HS-5 (cell line): ENCODE measurements around the gene ARHGAP45.

ENCODE experiments used
- DNase-seq: peaks from one replicate; pipeline ENCODE4 v3.0.0-alpha.2; 2012; ENCODE audit warnings: low read depth

ARHGAP45 gene

GRCh38 chr19:1039646-1040475 is 27.1 kb upstream of the ARHGAP45 start, which contains the start of gene ABCA7:
Gene ABCA7 (plus strand): TSS chr19:1040107. CDS start chr19:1041362, 1,255 bp downstream.
- DNase-seq: peak; percentile 82

DNA sequence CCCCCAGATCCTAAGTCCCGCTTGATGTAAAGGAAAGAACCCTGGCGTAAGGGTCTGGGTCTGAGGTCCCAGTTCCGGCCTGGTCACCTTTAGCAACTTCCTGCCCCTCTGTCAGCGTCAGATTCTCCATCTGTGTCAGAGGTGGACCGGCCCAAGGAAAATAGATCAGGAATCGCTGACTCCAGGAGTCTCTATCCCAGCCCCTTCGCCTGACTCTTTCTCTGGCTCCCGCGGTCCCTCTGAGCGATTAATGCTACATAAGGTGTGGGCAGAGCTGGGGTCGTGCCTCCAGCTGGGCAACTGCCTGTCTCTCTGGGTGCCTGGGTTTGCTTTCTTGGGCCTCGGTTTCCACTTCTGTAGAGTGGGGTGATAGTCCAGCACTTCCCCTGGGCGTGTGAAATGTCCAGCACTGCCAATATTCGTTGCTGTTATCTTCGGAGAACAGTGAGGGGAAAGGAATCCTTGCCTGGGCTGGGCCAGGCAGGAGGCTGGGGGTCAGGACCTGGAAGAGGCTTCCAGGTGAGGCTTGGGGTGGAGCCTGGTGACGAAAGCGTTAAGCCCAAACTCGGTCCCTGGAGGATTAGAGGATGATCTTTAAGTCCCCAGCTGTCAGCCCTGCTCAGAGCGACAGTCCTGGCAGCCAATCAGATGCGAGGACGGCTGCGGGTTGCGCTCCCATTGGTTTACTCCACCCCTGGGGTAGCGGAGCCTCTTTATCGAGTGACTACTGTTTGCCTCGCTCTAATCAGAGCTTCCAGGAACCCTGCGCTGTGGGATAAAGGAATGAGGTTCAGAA is 26.3 kb upstream of the ARHGAP45 start:
- DNase-seq: peak; percentile 82

GRCh38 chr19:1041272-1041834 is 25.6 kb upstream of the ARHGAP45 start:
- no peak for DNase-seq

- DNase-seq: no peak
Measured at GRCh38 chr19:1041835-1042685, 24.9 kb upstream of the ARHGAP45 start.

GRCh38 chr19:1042689-1043511 is 24.1 kb upstream of the ARHGAP45 start:
- no peak for DNase-seq

GRCh38 chr19:1045247-1045603 is 21.7 kb upstream of the ARHGAP45 start:
- no peak for DNase-seq

- DNase-seq: no peak
Measured at GRCh38 chr19:1046117-1046626, 20.8 kb upstream of the ARHGAP45 start.

DNA sequence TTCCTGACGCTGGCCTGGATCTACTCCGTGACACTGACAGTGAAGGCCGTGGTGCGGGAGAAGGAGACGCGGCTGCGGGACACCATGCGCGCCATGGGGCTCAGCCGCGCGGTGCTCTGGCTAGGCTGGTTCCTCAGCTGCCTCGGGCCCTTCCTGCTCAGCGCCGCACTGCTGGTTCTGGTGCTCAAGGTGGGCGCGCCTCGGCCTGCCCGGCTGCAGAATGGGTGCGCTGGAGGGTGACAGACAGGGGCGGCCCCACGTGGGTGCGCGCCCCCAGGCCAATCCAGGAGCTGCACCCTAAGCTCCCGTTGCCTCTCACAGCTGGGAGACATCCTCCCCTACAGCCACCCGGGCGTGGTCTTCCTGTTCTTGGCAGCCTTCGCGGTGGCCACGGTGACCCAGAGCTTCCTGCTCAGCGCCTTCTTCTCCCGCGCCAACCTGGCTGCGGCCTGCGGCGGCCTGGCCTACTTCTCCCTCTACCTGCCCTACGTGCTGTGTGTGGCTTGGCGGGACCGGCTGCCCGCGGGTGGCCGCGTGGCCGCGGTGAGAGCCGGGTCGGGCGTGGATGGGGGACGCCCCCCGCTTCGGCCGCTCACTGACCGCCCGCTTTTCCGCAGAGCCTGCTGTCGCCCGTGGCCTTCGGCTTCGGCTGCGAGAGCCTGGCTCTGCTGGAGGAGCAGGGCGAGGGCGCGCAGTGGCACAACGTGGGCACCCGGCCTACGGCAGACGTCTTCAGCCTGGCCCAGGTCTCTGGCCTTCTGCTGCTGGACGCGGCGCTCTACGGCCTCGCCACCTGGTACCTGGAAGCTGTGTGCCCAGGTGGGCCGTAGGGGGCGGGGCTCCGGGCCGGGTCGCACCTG is 19.9 kb upstream of the ARHGAP45 start:
- DNase-seq: no peak

DNA sequence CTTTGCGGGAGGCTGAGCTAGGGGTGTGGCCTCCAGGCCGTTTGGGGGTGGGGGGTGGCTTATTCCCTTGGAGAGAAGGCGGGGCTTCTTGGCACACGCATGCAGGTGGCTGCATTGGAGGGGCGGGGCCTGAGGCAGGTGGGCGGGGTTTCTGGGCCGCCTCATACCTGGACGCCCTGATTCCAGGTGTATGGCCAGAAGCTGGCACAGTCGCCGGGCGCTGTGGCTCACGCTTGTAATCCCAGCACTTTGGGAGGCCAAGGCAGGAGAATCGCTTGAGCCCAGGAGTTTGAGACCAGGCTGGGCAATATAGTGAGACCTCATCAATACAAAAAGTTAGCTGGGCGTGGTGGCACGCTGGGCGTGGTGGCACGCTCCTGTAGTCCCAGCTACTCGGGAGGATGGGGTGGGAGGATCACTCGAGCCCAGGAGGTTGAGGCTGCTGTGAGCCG is 19.2 kb upstream of the ARHGAP45 start:
- no peak for DNase-seq

DNA sequence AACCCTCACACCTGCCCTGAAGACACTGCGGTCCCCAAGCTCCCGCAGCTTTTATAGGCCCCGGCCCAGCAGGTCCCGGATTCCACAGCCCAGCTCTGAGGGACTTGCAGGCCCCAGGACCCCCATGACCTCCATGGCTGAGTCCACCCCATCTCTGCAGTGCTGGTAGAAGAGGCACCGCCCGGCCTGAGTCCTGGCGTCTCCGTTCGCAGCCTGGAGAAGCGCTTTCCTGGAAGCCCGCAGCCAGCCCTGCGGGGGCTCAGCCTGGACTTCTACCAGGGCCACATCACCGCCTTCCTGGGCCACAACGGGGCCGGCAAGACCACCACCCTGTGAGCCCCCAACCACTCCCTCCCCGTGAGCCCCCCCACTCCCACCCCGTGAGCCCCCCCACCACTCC is 17.9 kb upstream of the ARHGAP45 start:
- DNase-seq: no peak

DNA sequence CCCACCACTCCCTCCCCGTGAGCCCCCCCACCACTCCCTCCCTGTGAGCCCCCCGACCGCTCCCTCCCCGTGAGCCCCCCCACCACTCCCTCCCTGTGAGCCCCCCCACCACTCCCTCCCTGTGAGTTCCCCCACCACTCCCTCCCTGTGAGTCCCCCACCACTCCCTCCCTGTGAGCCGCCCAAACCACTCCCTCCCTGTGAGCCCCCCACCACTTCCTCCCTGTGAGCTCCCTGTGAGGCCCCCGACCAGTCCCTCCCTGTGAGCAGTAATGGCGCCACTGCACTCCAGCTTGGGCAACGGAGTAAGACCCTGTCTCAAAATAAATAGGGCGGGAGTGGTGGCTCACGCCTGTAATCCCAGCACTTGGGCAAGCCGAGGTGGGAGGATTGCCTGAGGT is 17.2 kb upstream of the ARHGAP45 start:
- no peak for DNase-seq

DNA sequence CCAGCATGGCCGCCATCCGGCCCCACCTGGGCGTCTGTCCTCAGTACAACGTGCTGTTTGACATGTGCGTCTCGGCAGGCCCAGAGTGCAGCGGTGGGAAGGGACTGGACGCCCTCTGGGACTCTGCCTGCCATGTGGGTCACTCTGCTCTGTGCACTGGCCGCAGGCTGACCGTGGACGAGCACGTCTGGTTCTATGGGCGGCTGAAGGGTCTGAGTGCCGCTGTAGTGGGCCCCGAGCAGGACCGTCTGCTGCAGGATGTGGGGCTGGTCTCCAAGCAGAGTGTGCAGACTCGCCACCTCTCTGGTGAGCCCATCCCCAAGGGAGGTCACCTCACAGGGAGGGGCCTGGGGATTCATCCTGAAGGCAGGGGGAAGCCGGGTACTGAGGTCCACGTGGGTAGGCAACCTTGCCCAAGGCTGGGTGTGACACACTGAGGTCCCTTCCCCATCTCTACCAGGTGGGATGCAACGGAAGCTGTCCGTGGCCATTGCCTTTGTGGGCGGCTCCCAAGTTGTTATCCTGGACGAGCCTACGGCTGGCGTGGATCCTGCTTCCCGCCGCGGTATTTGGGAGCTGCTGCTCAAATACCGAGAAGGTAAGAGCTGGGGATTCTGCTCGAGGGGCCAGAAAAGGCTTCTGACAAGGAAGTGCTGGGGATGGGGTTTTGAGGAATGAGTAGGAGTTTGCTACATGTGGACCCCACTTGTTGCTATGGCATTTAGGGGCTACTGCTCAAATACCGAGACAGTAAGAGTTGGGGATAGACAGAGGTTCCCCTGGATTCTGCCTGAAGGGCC is 15.8 kb upstream of the ARHGAP45 start:
- no peak for DNase-seq

DNA sequence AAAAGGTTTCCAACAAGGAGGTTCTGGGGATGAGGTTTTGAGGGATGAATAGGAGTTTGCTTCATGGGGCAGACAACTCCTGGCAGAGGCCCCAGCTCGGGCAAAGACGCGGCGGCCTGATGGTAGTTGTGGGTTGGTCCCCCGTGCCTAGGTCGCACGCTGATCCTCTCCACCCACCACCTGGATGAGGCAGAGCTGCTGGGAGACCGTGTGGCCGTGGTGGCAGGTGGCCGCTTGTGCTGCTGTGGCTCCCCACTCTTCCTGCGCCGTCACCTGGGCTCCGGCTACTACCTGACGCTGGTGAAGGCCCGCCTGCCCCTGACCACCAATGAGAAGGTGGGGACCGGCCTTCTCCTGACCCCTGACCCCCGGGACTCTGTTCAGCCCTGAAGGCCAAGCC is 15.2 kb upstream of the ARHGAP45 start:
- DNase-seq: no peak

- no peak for DNase-seq
Measured at GRCh38 chr19:1052349-1052975, 14.5 kb upstream of the ARHGAP45 start.

DNA sequence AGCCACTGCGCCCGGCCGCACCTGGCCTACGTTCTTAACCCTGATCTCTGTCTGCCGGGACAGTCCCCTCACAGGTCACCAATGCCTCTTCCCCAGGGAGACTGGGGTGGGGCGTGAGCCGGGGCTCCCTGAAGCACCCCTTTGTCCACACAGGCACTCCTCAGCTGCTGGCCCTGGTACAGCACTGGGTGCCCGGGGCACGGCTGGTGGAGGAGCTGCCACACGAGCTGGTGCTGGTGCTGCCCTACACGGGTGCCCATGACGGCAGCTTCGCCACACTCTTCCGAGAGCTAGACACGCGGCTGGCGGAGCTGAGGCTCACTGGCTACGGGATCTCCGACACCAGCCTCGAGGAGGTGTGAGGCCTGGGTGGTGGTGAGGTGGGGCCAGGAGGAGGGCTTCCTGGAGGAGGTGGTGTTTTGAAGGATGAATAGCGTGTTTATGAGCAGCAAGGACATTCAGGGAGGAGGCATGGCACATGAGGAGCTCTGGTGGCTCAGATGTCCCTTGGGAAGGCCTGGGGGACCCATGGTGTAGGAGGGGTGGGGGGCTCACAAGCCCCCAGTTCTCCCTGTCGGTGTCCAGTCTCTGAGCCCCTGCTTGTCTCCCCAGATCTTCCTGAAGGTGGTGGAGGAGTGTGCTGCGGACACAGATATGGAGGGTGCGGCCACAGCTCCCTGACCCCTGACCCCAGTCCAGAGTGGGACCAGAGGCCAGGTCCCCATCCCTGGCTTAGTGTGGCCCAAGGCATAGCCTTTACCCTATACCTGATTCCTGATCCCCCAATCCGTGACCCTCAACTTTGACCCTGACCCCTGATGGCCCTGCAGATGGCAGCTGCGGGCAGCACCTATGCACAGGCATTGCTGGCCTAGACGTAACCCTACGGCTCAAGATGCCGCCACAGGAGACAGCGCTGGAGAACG is 13.5 kb upstream of the ARHGAP45 start:
- DNase-seq: no peak

DNA sequence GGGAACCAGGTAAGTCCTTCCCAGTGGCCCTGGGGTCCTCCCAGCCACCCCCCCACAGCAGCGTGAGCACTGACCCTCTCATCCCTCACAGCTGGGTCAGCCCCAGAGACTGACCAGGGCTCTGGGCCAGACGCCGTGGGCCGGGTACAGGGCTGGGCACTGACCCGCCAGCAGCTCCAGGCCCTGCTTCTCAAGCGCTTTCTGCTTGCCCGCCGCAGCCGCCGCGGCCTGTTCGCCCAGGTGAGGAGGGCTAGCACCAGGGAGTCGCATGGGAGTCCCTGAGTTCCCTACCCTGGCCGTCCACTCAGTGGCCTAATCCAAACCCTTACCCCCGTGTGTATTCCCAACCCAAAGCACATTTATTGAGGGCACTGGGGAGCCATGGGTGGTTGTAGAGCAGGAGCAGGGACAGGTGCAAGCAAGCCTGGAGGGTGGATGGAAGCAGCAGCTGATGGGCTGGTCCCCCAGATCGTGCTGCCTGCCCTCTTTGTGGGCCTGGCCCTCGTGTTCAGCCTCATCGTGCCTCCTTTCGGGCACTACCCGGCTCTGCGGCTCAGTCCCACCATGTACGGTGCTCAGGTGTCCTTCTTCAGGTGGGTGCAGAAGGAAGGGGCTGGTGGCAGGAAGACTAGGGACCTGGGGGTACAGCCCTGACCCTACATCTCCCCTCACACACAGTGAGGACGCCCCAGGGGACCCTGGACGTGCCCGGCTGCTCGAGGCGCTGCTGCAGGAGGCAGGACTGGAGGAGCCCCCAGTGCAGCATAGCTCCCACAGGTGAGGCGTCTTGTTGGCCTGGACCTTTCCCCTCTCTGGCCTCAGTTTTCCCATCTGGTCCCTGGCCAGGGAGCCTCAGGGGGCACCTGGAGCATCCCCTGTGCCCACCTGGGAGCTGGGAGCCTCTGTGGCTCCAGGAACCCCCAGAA is 12.6 kb upstream of the ARHGAP45 start:
- DNase-seq: no peak
